Cerebellar cortex (tissue), 1 donor: Measurements from ENCODE around the gene PRDM5.
"Not testable (repeated sequence)": the region's sequence is repeated elsewhere in the genome, so short reads cannot be mapped to it uniquely, and the experiment has no call there.

Source experiments
- DNase-seq: peaks from one replicate; pipeline ENCODE4 v3.0.0-alpha.2; 2015; ENCODE audit warnings: low spot score

The PRDM5 gene

GRCh38 chr4:120703908-120704307 lies 218.6 kb downstream of the PRDM5 start:
- no peak for DNase-seq

GRCh38 chr4:120699354-120699753 lies 223.2 kb downstream of the PRDM5 start:
- DNase-seq: no peak

- DNase-seq: no peak
Observed at GRCh38 chr4:120694973-120695372, 227.6 kb downstream of the PRDM5 start.

GRCh38 chr4:120693816-120694215 lies 228.7 kb downstream of the PRDM5 start:
- no peak for DNase-seq

GRCh38 chr4:120692964-120693363 lies 229.6 kb downstream of the PRDM5 start:
- no peak for DNase-seq

- DNase-seq: no peak
Observed at GRCh38 chr4:120691536-120691935, 231.0 kb downstream of the PRDM5 start.

- DNase-seq: no peak
Observed at GRCh38 chr4:120691106-120691505, 231.4 kb downstream of the PRDM5 start.

GRCh38 chr4:120688791-120689190 lies 233.7 kb downstream of the PRDM5 start:
- DNase-seq: no peak

- no peak for DNase-seq
Observed at GRCh38 chr4:120685756-120686278, 236.7 kb downstream of the PRDM5 start.

GRCh38 chr4:120683897-120684540 lies 238.5 kb downstream of the PRDM5 start:
- DNase-seq: no peak

- DNase-seq: no peak
Observed at GRCh38 chr4:120682981-120683380, 239.5 kb downstream of the PRDM5 start.

GRCh38 chr4:120680647-120681228 lies 241.8 kb downstream of the PRDM5 start:
- no peak for DNase-seq

- no peak for DNase-seq
Observed at GRCh38 chr4:120673696-120674095, 248.8 kb downstream of the PRDM5 start.

- DNase-seq: no peak
Observed at GRCh38 chr4:120672558-120673147, 249.9 kb downstream of the PRDM5 start.

- no peak for DNase-seq
Observed at GRCh38 chr4:120672076-120672475, 250.4 kb downstream of the PRDM5 start.

GRCh38 chr4:120671538-120671937 lies 251.0 kb downstream of the PRDM5 start:
- DNase-seq: no peak

- DNase-seq: no peak
Observed at GRCh38 chr4:120667102-120667501, 255.4 kb downstream of the PRDM5 start.

GRCh38 chr4:120664851-120665250 lies 257.7 kb downstream of the PRDM5 start:
- no peak for DNase-seq

GRCh38 chr4:120659616-120660170 lies 262.8 kb downstream of the PRDM5 start:
- no peak for DNase-seq

- no peak for DNase-seq
Observed at GRCh38 chr4:120658772-120659171, 263.8 kb downstream of the PRDM5 start.

- no peak for DNase-seq
Observed at GRCh38 chr4:120653804-120654573, 268.5 kb downstream of the PRDM5 start.

- DNase-seq: not testable (repeated sequence)
Observed at GRCh38 chr4:120648336-120648735, 274.2 kb downstream of the PRDM5 start.
